CD4-positive, alpha-beta T cell treated with Interferon gamma for 1 hour (primary cell): ENCODE data around the gene AGPAT4.

ENCODE experiments used
- DNase-seq: peaks from one replicate; pipeline ENCODE4 v3.0.0-alpha.2; 2020

AGPAT4 gene

GRCh38 chr6:161162722-161163121 is 111.1 kb downstream of the AGPAT4 start:
- DNase-seq = no peak

- no peak for DNase-seq
Measured at GRCh38 chr6:161161889-161162624, 111.8 kb downstream of the AGPAT4 start.

- no peak for DNase-seq
Measured at GRCh38 chr6:161161121-161161520, 112.7 kb downstream of the AGPAT4 start.

GRCh38 chr6:161154796-161155335 is 119.0 kb downstream of the AGPAT4 start:
- no peak for DNase-seq

GRCh38 chr6:161153725-161154124 is 120.1 kb downstream of the AGPAT4 start:
- no peak for DNase-seq

- DNase-seq = no peak
Measured at GRCh38 chr6:161152907-161153662, 120.8 kb downstream of the AGPAT4 start.

- no peak for DNase-seq
Measured at GRCh38 chr6:161152527-161152862, 121.4 kb downstream of the AGPAT4 start.

GRCh38 chr6:161151660-161152526 is 122.0 kb downstream of the AGPAT4 start:
- no peak for DNase-seq

- DNase-seq = no peak
Measured at GRCh38 chr6:161151059-161151645, 122.7 kb downstream of the AGPAT4 start.

GRCh38 chr6:161150566-161150965 is 123.3 kb downstream of the AGPAT4 start:
- DNase-seq = no peak

GRCh38 chr6:161150136-161150535 is 123.7 kb downstream of the AGPAT4 start:
- no peak for DNase-seq

GRCh38 chr6:161143663-161144430 is 130.0 kb downstream of the AGPAT4 start:
- no peak for DNase-seq

- DNase-seq = no peak
Measured at GRCh38 chr6:161142957-161143296, 130.9 kb downstream of the AGPAT4 start.

- DNase-seq = no peak
Measured at GRCh38 chr6:161141173-161141572, 132.7 kb downstream of the AGPAT4 start.

- no peak for DNase-seq
Measured at GRCh38 chr6:161140554-161140875, 133.3 kb downstream of the AGPAT4 start.

- no peak for DNase-seq
Measured at GRCh38 chr6:161139766-161140553, 133.9 kb downstream of the AGPAT4 start.

- no peak for DNase-seq
Measured at GRCh38 chr6:161139304-161139765, 134.5 kb downstream of the AGPAT4 start.

GRCh38 chr6:161138543-161139303 is 135.1 kb downstream of the AGPAT4 start:
- DNase-seq = no peak

GRCh38 chr6:161137839-161138542 is 135.9 kb downstream of the AGPAT4 start:
- no peak for DNase-seq

GRCh38 chr6:161137320-161137719 is 136.5 kb downstream of the AGPAT4 start:
- DNase-seq = no peak
